ENCODE results near the gene CLCN5. TPM values are rescaled to one million over a fixed set of nuclear protein-coding genes. Genes with fewer than 3 reads are reported as not detected.

CLCN5 gene
- total RNA-seq, 6 donors from 2014 or later, result 4.2 to 14.4 (median 10.2) TPM

DNA sequence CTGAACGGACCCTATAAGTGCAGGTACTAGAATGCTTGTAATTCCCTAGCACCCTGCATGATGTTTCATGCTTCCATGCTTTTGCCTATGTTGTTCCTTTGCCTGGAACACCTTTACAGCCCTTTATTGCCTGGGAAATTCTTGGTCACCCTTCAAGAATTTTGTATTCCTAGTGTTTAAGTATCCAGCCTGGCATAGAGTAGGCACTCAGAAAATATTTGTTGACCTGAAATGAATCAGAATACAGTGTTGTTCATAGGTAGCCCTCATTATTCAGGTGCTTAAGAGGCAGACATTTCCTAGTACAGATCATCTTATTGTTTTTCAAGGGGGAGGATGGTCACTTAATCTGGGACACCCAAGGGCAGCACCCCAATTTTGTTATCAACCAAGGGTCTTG, 203.1 kb downstream of the CLCN5 start:
- 71% methylated on average over 1 of the region's 1 CpG; no CpG with 5 or more reads in 1 of the 2 donors for WGBS, 2 donors
- Histone ChIP-seq H3K27ac (no peak overlapping the region), H3K36me3 (no peaks in the 10 kb centered on the region), H3K4me1 (no peaks in the 10 kb centered on the region), H3K27me3 (no peaks in the 10 kb centered on the region), H3K4me3 (no peak overlapping the region), H3K9me3 (no peaks in the 10 kb centered on the region)
- TF ChIP-seq POLR2A (IDR thresholded peaks at IDR 0.05) (no peak), EP300 (IDR thresholded peaks at IDR 0.05) (no peak), POLR2AphosphoS5 (IDR thresholded peaks at IDR 0.05) (no peak)
- TF ChIP-seq, protein P1, sequence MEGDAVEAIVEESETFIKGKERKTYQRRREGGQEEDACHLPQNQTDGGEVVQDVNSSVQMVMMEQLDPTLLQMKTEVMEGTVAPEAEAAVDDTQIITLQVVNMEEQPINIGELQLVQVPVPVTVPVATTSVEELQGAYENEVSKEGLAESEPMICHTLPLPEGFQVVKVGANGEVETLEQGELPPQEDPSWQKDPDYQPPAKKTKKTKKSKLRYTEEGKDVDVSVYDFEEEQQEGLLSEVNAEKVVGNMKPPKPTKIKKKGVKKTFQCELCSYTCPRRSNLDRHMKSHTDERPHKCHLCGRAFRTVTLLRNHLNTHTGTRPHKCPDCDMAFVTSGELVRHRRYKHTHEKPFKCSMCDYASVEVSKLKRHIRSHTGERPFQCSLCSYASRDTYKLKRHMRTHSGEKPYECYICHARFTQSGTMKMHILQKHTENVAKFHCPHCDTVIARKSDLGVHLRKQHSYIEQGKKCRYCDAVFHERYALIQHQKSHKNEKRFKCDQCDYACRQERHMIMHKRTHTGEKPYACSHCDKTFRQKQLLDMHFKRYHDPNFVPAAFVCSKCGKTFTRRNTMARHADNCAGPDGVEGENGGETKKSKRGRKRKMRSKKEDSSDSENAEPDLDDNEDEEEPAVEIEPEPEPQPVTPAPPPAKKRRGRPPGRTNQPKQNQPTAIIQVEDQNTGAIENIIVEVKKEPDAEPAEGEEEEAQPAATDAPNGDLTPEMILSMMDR (IDR thresholded peaks at IDR 0.05), result no peak
- no peak for ATAC-seq (ENCODE audit: low FRiP score in 2 of 2)
- DNase-seq, result no peak

DNA sequence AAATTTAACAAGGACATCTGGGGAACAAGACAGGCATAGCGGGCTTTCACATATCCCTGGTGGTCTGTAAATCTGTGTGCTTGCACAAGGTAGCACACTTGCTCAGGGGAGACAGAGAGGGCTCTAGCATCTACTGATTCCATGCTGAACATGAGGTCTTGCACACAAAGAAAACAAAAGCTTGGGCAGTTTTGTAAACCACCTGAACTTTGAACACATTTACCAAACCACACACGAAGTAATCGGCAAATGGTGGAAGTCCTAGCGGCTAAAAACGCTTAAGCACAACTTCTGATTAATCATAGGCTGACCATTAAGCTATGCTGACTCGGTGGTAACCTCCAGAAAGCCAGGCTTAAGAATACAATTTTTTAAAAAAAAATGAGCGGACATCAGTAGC, 225.6 kb downstream of the CLCN5 start:
- no peak for ATAC-seq (ENCODE audit: low FRiP score in 2 of 2)
- 85 to 86% methylated on average over 7 of the region's 7 CpGs for WGBS, 2 donors
- Histone ChIP-seq H3K27ac (no peak overlapping the region), H3K4me3 (no peak overlapping the region), H3K9me3 (no peaks in the 10 kb centered on the region), H3K36me3 (no peaks in the 10 kb centered on the region), H3K4me1 (no peaks in the 10 kb centered on the region), H3K27me3 (no peaks in the 10 kb centered on the region)
- TF ChIP-seq POLR2AphosphoS5 (IDR thresholded peaks at IDR 0.05) (no peak), EP300 (IDR thresholded peaks at IDR 0.05) (no peak), POLR2A (IDR thresholded peaks at IDR 0.05) (no peak)
- TF ChIP-seq, protein P1 (IDR thresholded peaks at IDR 0.05), result no peak
- no peak for DNase-seq

Small RNA genes lying within 50 kb of the gene (small RNA-seq; reads per million reads assigned to genes)
- gene MIR188 (0 to 0.57 (median 0.05) reads per million in 4 donors), gene MIR362 (4.9 to 27.0 (median 11.0) reads per million in 4 donors), gene MIR500A (60.5 to 138 (median 97.2) reads per million in 4 donors), gene MIR500B (0 to 0.99 (median 0.20) reads per million in 4 donors), gene MIR501 (29.1 to 115 (median 57.8) reads per million in 4 donors), gene MIR502 (0.12 to 0.55 (median 0.21) reads per million in 4 donors), gene MIR532 (127 to 395 (median 259) reads per million in 4 donors), gene MIR660 (9.5 to 40.5 (median 19.6) reads per million in 4 donors), gene RNU6-421P (0 reads per million in 4 donors)

Other genes with a start within 250 kb of the CLCN5 start
- gene PAGE1, start 226.6 kb upstream of the CLCN5 start, total RNA-seq, result not detected
- not detected for gene PAGE4, start 93.3 kb upstream of the CLCN5 start, total RNA-seq
- gene USP27X, start 43.1 kb upstream of the CLCN5 start, total RNA-seq, result 1 to 10 TPM; 1.0 to 5.9 (median 3.9) TPM